ENCODE results near the gene PSME3. TPM values are rescaled to one million over a fixed set of nuclear protein-coding genes. Genes with fewer than 3 reads are reported as not detected.
"Not testable (repeated sequence)": the region's sequence is repeated elsewhere in the genome, so short reads cannot be mapped to it uniquely, and the experiment has no call there.

PSME3 gene
- total RNA-seq, 1 donor from 2014 or later = 77.6 TPM

GRCh38 chr17:42878924-42879595, 45.9 kb downstream of the PSME3 start:
- no peak for DNase-seq

- no peak for DNase-seq
Observed at GRCh38 chr17:42879596-42879985, 46.4 kb downstream of the PSME3 start.

- DNase-seq = no peak
Observed at GRCh38 chr17:42880776-42881310, 47.6 kb downstream of the PSME3 start.

- not testable (repeated sequence) for DNase-seq
Observed at GRCh38 chr17:42881706-42882105, 48.5 kb downstream of the PSME3 start.

GRCh38 chr17:42882166-42882565, 49.0 kb downstream of the PSME3 start:
- DNase-seq = no peak

- no peak for DNase-seq
Observed at GRCh38 chr17:42883802-42884558, 50.8 kb downstream of the PSME3 start.

- DNase-seq = not testable (repeated sequence)
Observed at GRCh38 chr17:42885806-42886205, 52.6 kb downstream of the PSME3 start.

GRCh38 chr17:42886283-42887176, 53.3 kb downstream of the PSME3 start:
- DNase-seq = no peak

GRCh38 chr17:42889809-42890208, 56.6 kb downstream of the PSME3 start:
- DNase-seq = no peak

GRCh38 chr17:42891539-42892152, 58.4 kb downstream of the PSME3 start:
- DNase-seq = peak; percentile 19

GRCh38 chr17:42893359-42893758, 60.2 kb downstream of the PSME3 start:
- peak; percentile 25 for DNase-seq

Other genes with a start within 250 kb of the PSME3 start
- gene RETREG3, start 224.0 kb upstream of the PSME3 start, total RNA-seq = 63.8 and 72.5 TPM in 2 replicates
- gene TUBG1, start 223.7 kb upstream of the PSME3 start, total RNA-seq = 27.6 and 62.5 TPM in 2 replicates
- gene TUBG2, start 174.1 kb upstream of the PSME3 start, total RNA-seq = 6.4 and 7.7 TPM in 2 replicates
- gene PLEKHH3, start 156.4 kb upstream of the PSME3 start, total RNA-seq = 12.9 and 20.0 TPM in 2 replicates
- gene CCR10, start 151.6 kb upstream of the PSME3 start, total RNA-seq = 5.1 and 7.9 TPM in 2 replicates
- 12.3 and 41.2 TPM in 2 replicates for gene CNTNAP1, start 150.9 kb upstream of the PSME3 start, total RNA-seq
- 12.9 and 18.2 TPM in 2 replicates for gene EZH1, start 88.4 kb upstream of the PSME3 start, total RNA-seq
- 9.7 and 13.1 TPM in 2 replicates for gene RAMP2, start 72.2 kb upstream of the PSME3 start, total RNA-seq
- gene VPS25, start 59.9 kb upstream of the PSME3 start, total RNA-seq = 46.5 and 53.4 TPM in 2 replicates
- gene WNK4, start 52.8 kb upstream of the PSME3 start, total RNA-seq = 3.4 TPM in 2 replicates
- gene COA3, start 34.7 kb upstream of the PSME3 start, total RNA-seq = 52.5 and 75.7 TPM in 2 replicates
- gene CNTD1, start 34.5 kb upstream of the PSME3 start, total RNA-seq = 0.34 TPM in 1 of 2 replicates, not detected in the other
- 133 and 168 TPM in 2 replicates for gene BECN1, start 9.1 kb upstream of the PSME3 start, total RNA-seq
- 0.42 and 0.85 TPM in 2 replicates for gene AOC2, start 11.2 kb downstream of the PSME3 start, total RNA-seq
- 0.17 and 0.51 TPM in 2 replicates for gene AOC3, start 17.8 kb downstream of the PSME3 start, total RNA-seq
- gene G6PC1, start 67.4 kb downstream of the PSME3 start, total RNA-seq = not detected in 2 replicates
- 16.5 and 20.3 TPM in 2 replicates for gene AARSD1, start 131.1 kb downstream of the PSME3 start, total RNA-seq
- gene PTGES3L, start 146.7 kb downstream of the PSME3 start, total RNA-seq = 0.14 TPM in 1 of 2 replicates, not detected in the other
- 10.1 and 14.1 TPM in 2 replicates for gene RUNDC1, start 147.2 kb downstream of the PSME3 start, total RNA-seq
- gene RPL27, start 165.0 kb downstream of the PSME3 start, total RNA-seq = 842 and 1,058 TPM in 2 replicates
- 15.9 and 19.4 TPM in 2 replicates for gene IFI35, start 173.4 kb downstream of the PSME3 start, total RNA-seq
- 195 and 261 TPM in 2 replicates for gene VAT1, start 189.0 kb downstream of the PSME3 start, total RNA-seq
- gene RND2, start 191.8 kb downstream of the PSME3 start, total RNA-seq = 0.14 and 0.17 TPM in 2 replicates

Data from dermis blood vessel endothelial cell (primary cell).